Stimulated activated CD8-positive, alpha-beta memory T cell treated with anti-CD3 and anti-CD28 coated beads, Interleukin-12 subunit alpha, Interleukin-12 subunit beta, amount 100 ng/mL, for 24 hours (primary cell): ENCODE measurements around the gene PDZD11.
A peak's percentile ranks its signal among the peaks of the same experiment; 100 is the strongest.
"Not testable (repeated sequence)": the region's sequence is repeated elsewhere in the genome, so short reads cannot be mapped to it uniquely, and the experiment has no call there.

Source experiments
- DNase-seq: peaks from one replicate; pipeline ENCODE4 v3.0.0-alpha.2; 2020; ENCODE audit errors: extremely low read depth

Gene PDZD11, protein sequence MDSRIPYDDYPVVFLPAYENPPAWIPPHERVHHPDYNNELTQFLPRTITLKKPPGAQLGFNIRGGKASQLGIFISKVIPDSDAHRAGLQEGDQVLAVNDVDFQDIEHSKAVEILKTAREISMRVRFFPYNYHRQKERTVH

DNA sequence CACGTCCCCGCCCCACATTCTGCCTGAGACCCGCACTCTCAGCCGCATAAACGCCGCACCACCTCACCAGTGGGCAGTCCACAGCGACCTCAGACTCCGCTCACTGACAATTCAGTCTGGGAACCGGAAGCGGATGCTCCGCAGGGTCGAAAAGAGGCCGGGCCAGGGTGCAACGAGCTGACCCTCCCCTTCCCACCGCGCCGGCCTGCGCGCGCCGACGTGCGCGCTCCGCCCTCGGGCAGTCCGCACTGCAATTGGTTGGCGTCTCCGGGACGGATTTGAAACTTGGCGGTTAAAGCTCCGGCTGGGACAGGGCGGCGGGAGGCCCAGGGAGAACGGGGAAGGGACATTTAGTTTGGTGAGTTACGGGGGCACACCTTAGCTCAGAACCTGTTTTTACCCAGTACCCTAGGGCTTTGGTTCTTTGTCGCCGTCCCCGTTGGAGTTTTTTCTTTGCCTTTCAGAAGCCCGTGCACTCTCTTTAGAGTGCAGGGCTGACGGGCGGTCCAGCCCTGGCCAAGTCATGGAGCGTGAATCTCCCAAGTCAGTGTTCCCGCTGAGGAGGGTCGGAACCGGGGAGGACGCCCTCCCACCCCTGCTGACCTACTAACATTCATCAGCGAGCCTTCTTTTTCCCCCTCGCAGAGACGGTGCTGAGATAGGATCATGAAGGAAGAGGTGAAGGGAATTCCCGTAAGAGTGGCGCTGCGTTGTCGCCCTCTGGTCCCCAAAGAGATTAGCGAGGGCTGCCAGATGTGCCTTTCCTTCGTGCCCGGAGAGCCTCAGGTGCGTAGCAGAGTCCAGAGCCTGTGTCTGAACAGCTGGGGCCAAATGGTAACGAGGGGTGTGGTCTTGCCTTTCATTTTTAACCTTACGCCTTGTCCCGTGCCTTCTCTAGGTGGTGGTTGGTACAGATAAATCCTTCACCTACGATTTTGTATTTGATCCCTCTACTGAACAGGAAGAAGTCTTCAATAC, at the start of gene PDZD11, which contains the start of gene KIF4A:
PDZD11 (minus strand) TSS at position 135 of the 978 bp plus-strand sequence. CDS start 586 bp downstream, outside the sequence.
KIF4A (plus strand) TSS at position 312 of the 978 bp plus-strand sequence; CDS start at position 667, 355 bp downstream.
- peak; percentile 58 for DNase-seq

- no peak for DNase-seq
Observed at GRCh38 chrX:70338290-70338689, 48.6 kb upstream of the PDZD11 start.

DNA sequence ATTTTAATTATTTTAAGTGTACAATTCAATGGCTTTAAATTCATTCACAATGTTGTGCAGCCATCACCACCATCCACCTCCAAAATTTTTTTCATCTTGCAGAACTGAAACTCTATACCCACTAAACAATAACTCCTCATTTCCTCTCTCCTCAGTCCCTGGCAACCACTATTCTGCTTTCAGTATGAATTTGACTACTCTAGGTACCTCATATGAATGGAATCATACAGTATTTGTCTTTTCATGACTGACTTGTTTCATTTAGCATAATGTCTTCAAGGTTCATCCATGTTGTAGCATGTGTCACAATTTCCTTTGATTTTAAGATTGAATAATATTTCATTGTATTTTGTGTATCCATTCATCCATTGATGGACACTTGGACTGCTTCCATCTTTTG, 47.0 kb upstream of the PDZD11 start:
- no peak for DNase-seq

- no peak for DNase-seq
Observed at GRCh38 chrX:70332600-70332999, 42.9 kb upstream of the PDZD11 start.

- no peak for DNase-seq
Observed at GRCh38 chrX:70331161-70331560, 41.4 kb upstream of the PDZD11 start.

GRCh38 chrX:70324326-70324725, 34.6 kb upstream of the PDZD11 start:
- no peak for DNase-seq

- DNase-seq: not testable (repeated sequence)
Observed at GRCh38 chrX:70323628-70324027, 33.9 kb upstream of the PDZD11 start.

DNA sequence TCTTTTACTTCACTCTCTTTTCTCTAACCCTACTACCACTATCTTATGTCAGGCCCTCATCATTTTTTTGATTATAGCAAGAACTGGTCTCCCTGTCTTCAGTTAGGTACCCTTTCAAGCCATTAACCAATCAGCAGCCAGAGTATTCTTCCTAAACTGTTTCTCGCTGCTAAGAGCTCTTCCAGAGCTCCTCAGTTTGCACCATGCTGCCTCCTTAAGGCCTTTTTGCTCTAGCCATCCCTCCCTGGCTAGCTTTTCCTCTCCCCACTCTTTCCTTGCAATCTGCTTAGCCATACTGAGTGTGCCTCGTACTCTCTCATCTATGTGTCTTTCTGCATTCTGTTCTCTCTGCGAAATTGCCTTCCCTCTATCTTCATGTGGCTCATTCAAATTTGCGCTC, 33.1 kb upstream of the PDZD11 start:
- DNase-seq: no peak

- no peak for DNase-seq
Observed at GRCh38 chrX:70313503-70313902, 23.8 kb upstream of the PDZD11 start.

DNA sequence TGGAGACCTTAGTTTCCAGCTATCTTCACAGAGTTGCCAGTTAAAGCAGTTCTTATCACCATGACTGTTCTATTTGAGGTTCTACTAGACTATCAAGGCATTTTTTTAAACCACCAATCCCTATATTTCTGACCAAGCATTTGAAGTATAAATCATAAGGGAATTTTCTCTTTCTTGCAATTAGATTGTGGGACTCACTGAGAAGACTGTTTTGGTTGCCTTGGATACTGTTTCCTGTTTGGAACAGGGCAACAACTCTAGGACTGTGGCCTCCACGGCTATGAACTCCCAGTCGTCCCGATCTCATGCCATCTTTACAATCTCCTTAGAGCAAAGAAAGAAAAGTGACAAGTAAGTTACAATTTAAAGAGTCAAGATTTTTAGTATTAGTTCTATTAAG, 12.0 kb upstream of the PDZD11 start:
- no peak for DNase-seq

DNA sequence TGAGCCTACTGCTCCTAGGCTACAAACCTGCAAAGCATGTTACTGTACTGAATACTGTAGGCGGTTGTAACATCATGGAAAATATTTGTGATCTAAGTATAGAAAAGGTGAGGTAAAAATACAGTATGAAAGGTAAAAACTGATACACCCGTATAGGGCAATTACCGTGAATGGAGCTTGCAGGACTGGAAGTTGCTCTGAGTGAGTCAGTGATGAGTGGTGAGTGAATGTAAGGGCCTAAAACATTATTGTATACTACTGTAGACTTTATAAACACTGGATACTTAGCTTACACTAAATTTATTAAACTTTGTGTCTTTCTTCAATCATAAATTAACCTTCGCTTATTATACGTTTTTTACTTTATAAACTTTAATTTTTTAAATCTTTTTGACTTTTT, 3.9 kb upstream of the PDZD11 start:
- DNase-seq: no peak

DNA sequence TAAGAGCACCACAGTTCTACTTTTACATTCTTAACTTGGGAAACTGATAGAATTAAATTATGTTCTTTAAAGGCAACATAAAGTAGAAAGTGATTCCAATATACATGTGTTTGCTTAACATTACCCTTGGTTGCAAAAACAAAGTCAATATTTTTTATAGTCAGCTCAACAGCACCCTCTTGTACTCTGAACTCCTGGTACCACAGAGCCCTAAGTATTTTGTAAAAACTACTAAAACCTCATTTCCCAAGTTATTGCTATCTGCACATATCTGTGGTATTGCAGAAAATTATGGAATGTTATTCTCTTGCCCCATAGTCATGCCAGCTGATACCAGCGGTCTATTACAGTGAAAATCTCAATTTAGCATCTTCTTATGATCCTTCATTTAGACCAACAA, 3.1 kb upstream of the PDZD11 start:
- no peak for DNase-seq

- no peak for DNase-seq
Observed at GRCh38 chrX:70289168-70289792, 447 bp downstream of the PDZD11 start.

DNA sequence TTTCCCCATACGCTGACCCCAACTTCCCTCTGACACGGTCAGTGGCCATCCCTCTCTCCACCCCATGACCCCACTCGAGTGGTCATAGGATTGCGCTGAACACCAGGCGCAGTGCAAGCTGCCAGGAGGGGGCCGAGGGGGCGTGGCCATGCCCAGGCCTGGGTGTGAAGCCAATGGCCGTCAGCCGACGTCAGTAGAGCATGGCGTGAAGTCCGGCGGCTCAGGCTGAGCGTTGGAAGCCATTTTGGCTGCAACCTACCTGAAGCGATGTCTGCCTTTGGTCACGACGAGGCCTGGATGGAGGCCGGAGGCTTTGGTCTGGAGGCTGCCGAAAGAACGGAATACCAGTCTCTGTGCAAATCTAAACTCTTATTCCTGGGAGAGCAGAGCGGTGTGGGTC, 7.8 kb downstream of the PDZD11 start, which contains the start of gene RAB41:
RAB41 (plus strand) TSS at position 222 of the 400 bp plus-strand sequence; CDS start at position 268, 46 bp downstream.
- no peak for DNase-seq

DNA sequence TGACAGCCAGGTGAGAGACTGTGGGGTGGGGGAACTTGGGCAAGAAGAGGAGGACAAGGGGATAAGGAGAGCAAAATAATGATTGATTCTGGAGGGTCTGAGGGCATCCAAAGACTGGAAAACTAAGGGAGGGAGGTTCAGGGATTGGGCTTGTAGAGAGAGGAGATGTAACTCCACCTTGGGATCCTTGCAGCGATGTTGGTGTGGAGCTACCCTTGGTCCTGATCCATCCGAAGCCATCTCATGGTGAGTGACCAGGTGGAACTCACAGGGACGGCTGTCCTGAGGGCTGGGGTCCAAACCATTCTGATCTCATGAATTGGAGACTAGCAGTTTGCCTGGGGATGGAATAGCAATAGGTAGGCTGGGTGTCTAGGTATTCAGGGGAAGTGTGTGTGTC, 9.2 kb downstream of the PDZD11 start:
- DNase-seq: no peak

DNA sequence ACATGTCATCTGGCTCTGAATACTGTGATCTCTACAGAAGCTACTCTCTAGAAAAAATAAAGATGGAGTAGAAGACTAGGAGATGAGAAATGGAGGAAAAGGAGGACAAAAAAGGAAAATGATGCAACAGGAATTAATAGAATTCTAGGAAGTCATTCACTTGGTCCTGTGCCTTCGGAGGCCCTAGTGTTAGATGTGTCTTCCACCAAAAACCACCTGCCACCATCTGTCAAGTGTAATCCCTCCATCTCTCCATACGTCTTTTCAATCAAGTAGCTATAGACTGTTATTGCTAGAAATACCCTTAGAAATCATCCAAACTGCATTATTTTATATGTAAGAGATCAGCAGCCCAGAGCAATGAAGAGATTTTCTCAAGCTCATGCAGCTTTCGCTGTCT, 10.6 kb downstream of the PDZD11 start:
- no peak for DNase-seq

GRCh38 chrX:70274029-70274428, 15.7 kb downstream of the PDZD11 start:
- not testable (repeated sequence) for DNase-seq

GRCh38 chrX:70268034-70268433, 21.7 kb downstream of the PDZD11 start, which contains the start of gene ARR3:
TSS of gene ARR3 (plus strand) at chrX:70268334. CDS start at chrX:70269386, 1,052 bp downstream.
- no peak for DNase-seq

DNA sequence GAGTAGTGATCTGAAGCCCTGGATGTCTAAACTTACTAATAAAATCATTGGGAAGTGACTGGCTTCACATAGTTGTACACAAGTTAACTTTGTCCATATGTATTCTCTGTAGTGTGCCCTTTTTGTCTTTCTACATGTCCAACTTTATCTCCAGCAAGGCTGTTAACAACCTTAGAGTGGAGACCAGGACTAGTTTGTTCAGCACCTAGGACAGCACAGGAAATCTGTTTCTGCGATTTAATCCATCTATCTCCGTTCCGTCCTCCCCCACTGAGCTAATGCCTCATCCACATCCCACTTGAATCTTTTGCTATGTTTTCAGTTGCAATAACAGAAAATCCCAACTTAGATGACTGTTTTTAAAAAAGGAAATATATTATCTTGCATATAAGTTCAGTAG, 24.9 kb downstream of the PDZD11 start:
- no peak for DNase-seq

DNA sequence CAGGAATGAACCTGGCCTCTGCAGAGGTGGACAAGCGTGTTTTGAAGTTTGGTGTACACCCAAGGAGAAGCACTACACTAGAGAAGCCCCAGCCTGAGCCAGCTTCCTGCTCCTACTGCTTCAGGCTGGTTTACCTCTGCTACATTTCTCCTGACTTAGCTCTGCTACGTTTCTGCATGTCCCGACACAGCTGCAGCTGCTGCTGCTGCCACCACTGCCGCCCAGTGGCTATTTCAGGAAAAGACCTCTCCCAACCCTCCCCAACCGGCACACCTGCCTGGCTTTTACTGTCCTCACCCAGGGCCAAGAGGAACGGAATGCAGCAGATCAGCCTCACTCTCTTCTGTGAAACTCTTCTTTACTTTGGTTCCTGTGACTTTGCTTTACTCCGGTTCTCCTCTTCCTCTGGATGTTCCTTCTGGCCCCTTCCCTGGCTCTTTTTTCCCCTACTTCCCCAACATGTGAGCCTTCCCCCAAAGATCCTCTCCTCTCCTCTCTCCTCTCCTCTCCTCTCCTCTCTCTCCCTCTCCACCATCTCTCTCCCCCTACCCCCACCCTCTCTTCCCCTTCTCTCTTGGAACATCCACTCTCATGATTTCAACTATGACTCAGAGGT, 26.7 kb downstream of the PDZD11 start:
- DNase-seq: no peak

GRCh38 chrX:70260104-70260503, 29.6 kb downstream of the PDZD11 start, which contains the start of gene P2RY4:
TSS of gene P2RY4 (minus strand) at chrX:70260204. CDS start at chrX:70259624, 580 bp downstream.
- no peak for DNase-seq
